Fibroblast of lung (primary cell): ENCODE data around the gene ATAD3B.
"Not testable (repeated sequence)": the region's sequence is repeated elsewhere in the genome, so short reads cannot be mapped to it uniquely, and the experiment has no call there.

Experiments
- EZH2 ChIP-seq: IDR thresholded peaks from 2 replicates; pipeline ENCODE4 v1.5.1; 2012; ENCODE audit warnings: low read length, control low read depth, mild to moderate bottlenecking; ENCODE audit errors: missing control alignments
- TF ChIP-seq, protein P1 (sequence below), 2 donors: IDR thresholded peaks in 1 of 2; conservative IDR thresholded peaks in 1 of 2; 1 replicate in 1 of 2; 2 replicates in 1 of 2; pipeline ENCODE4 v1.5.1; 2011 to 2012; ENCODE audit warnings: low read length in 2 of 2, control low read depth in 1 of 2, inconsistent platforms in 1 of 2, low read depth in 1 of 2, mild to moderate bottlenecking in 1 of 2

GRCh38 chr1:1455934-1456333 is 15.6 kb upstream of the ATAD3B start:
- TF ChIP-seq, protein P1, sequence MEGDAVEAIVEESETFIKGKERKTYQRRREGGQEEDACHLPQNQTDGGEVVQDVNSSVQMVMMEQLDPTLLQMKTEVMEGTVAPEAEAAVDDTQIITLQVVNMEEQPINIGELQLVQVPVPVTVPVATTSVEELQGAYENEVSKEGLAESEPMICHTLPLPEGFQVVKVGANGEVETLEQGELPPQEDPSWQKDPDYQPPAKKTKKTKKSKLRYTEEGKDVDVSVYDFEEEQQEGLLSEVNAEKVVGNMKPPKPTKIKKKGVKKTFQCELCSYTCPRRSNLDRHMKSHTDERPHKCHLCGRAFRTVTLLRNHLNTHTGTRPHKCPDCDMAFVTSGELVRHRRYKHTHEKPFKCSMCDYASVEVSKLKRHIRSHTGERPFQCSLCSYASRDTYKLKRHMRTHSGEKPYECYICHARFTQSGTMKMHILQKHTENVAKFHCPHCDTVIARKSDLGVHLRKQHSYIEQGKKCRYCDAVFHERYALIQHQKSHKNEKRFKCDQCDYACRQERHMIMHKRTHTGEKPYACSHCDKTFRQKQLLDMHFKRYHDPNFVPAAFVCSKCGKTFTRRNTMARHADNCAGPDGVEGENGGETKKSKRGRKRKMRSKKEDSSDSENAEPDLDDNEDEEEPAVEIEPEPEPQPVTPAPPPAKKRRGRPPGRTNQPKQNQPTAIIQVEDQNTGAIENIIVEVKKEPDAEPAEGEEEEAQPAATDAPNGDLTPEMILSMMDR (conservative IDR thresholded peaks at IDR 0.05 in 1 of 2, IDR thresholded peaks at IDR 0.05 in 1 of 2; ENCODE audit: low read depth in 1 of 2, low read length in 2 of 2), result not testable (repeated sequence)
- not testable (repeated sequence) for TF ChIP-seq EZH2
